Loucy (cell line): ENCODE data around the gene FAM131B.

ENCODE experiments used
- CTCF ChIP-seq: fragments of 200-600 bp; sonication (generic); conservative IDR thresholded peaks from 2 replicates; pipeline ENCODE4 v1.5.1; 2014; ENCODE audit warnings: mild to moderate bottlenecking, antibody characterized with exemption, low read length
- EZH2phosphoT487 ChIP-seq: fragments of 200-600 bp; IDR thresholded peaks from 2 replicates; pipeline ENCODE4 v1.6.1; 2018; ENCODE audit warnings: antibody characterized with exemption, mild to moderate bottlenecking, moderate library complexity, borderline replicate concordance

- TF ChIP-seq EZH2phosphoT487, result no peak
- no peak for TF ChIP-seq CTCF
These were observed 38.9 kb downstream of the FAM131B start for GRCh38 chr7:143323653-143324052.
